ENCODE results near the gene TMEM258.

TMEM258 gene

GRCh38 chr11:61817471-61818202 lies 25.2 kb upstream of the TMEM258 start:
- no peak for DNase-seq

- peak; percentile 89 for DNase-seq
Observed at GRCh38 chr11:61816736-61817455, 24.5 kb upstream of the TMEM258 start, which contains the start of gene FADS1. Gene FADS1 (minus strand): TSS chr11:61817003. CDS start chr11:61816929, 74 bp downstream.

GRCh38 chr11:61815790-61816735 lies 23.7 kb upstream of the TMEM258 start:
- peak; percentile 78 for DNase-seq

- peak; percentile 79 for DNase-seq
Observed at GRCh38 chr11:61814958-61815789, 22.8 kb upstream of the TMEM258 start.

GRCh38 chr11:61814247-61814957 lies 22.0 kb upstream of the TMEM258 start:
- DNase-seq = peak; percentile 8

- DNase-seq = no peak
Observed at GRCh38 chr11:61812736-61813411, 20.5 kb upstream of the TMEM258 start.

GRCh38 chr11:61811831-61812230 lies 19.4 kb upstream of the TMEM258 start:
- DNase-seq = no peak

- DNase-seq = no peak
Observed at GRCh38 chr11:61810671-61811175, 18.3 kb upstream of the TMEM258 start.

GRCh38 chr11:61806785-61807184 lies 14.4 kb upstream of the TMEM258 start:
- DNase-seq = no peak

GRCh38 chr11:61805146-61805545 lies 12.7 kb upstream of the TMEM258 start:
- DNase-seq = no peak

- DNase-seq = no peak
Observed at GRCh38 chr11:61803889-61804647, 11.7 kb upstream of the TMEM258 start.

GRCh38 chr11:61802605-61803004 lies 10.2 kb upstream of the TMEM258 start:
- DNase-seq = no peak

- no peak for DNase-seq
Observed at GRCh38 chr11:61800331-61801281, 8.2 kb upstream of the TMEM258 start.

- DNase-seq = no peak
Observed at GRCh38 chr11:61799665-61800284, 7.4 kb upstream of the TMEM258 start.

GRCh38 chr11:61797263-61797944 lies 5.0 kb upstream of the TMEM258 start:
- peak; percentile 83 for DNase-seq

- no peak for DNase-seq
Observed at GRCh38 chr11:61795876-61796526, 3.6 kb upstream of the TMEM258 start.

- no peak for DNase-seq
Observed at GRCh38 chr11:61795459-61795858, 3.1 kb upstream of the TMEM258 start.
